Measurements from ENCODE around the gene PCDHGB6.
"Not testable (repeated sequence)": the region's sequence is repeated elsewhere in the genome, so short reads cannot be mapped to it uniquely, and the experiment has no call there.

Gene PCDHGB6

GRCh38 chr5:141419074-141419880 lies 11.5 kb downstream of the PCDHGB6 start:
- DNase-seq (ENCODE audit: low spot score), result no peak

GRCh38 chr5:141420855-141421488 lies 13.2 kb downstream of the PCDHGB6 start, which contains the start of gene PCDHGA11:
Gene PCDHGA11, plus strand, starts transcription at chr5:141421051. Its CDS starts 177 bp downstream, at chr5:141421228.
- DNase-seq (ENCODE audit: low spot score), result peak; percentile 48

GRCh38 chr5:141421489-141421855 lies 13.7 kb downstream of the PCDHGB6 start:
- DNase-seq (ENCODE audit: low spot score), result no peak

GRCh38 chr5:141422742-141423291 lies 15.0 kb downstream of the PCDHGB6 start:
- no peak for DNase-seq (ENCODE audit: low spot score)

- no peak for DNase-seq (ENCODE audit: low spot score)
Measured at GRCh38 chr5:141427783-141428426, 20.1 kb downstream of the PCDHGB6 start.

- no peak for DNase-seq (ENCODE audit: low spot score)
Measured at GRCh38 chr5:141430332-141431113, 22.7 kb downstream of the PCDHGB6 start, which contains the start of gene PCDHGA12. Gene PCDHGA12, plus strand, starts transcription at chr5:141430507. Its CDS starts 253 bp downstream, at chr5:141430760.

GRCh38 chr5:141431286-141431685 lies 23.5 kb downstream of the PCDHGB6 start:
- DNase-seq (ENCODE audit: low spot score), result no peak

GRCh38 chr5:141432308-141432707 lies 24.5 kb downstream of the PCDHGB6 start:
- not testable (repeated sequence) for DNase-seq (ENCODE audit: low spot score)

GRCh38 chr5:141432726-141433125 lies 24.9 kb downstream of the PCDHGB6 start:
- DNase-seq (ENCODE audit: low spot score), result not testable (repeated sequence)

- DNase-seq (ENCODE audit: low spot score), result no peak
Measured at GRCh38 chr5:141434006-141434405, 26.2 kb downstream of the PCDHGB6 start.

- DNase-seq (ENCODE audit: low spot score), result no peak
Measured at GRCh38 chr5:141437221-141437620, 29.4 kb downstream of the PCDHGB6 start.

- no peak for DNase-seq (ENCODE audit: low spot score)
Measured at GRCh38 chr5:141439411-141440141, 31.8 kb downstream of the PCDHGB6 start.

- no peak for DNase-seq (ENCODE audit: low spot score)
Measured at GRCh38 chr5:141440341-141440740, 32.5 kb downstream of the PCDHGB6 start.

- no peak for DNase-seq (ENCODE audit: low spot score)
Measured at GRCh38 chr5:141441571-141442170, 33.9 kb downstream of the PCDHGB6 start.
